RWPE1 (cell line): Measurements from ENCODE around the gene OR9K2.

Experiments
- CTCF ChIA-PET: fragments of 350-600 bp; sonication (Branson Sonifier 250); formaldehyde crosslinking; extraction: SDS; loops from one replicate; lab custom pipeline; 2021; lab: Yijun Ruan, JAX
- POLR2A ChIA-PET: fragments of 400-600 bp; formaldehyde crosslinking; extraction: SDS; loops from one replicate; lab custom pipeline; 2020; ENCODE audit warnings: antibody characterized with exemption; ENCODE audit not compliant: low non-redundant PET; lab: Yijun Ruan, JAX
- DNase-seq: peaks from one replicate; pipeline ENCODE4 v3.0.0; 2012; ENCODE audit warnings: low spot score
- H3K27ac ChIP-seq: fragments of 450-650 bp; 2 replicates; pipeline ENCODE4 v1.5.1; 2017
- CTCF ChIP-seq: fragments of 450-650 bp; conservative IDR thresholded peaks from 2 replicates; pipeline ENCODE4 v1.5.1; 2017; ENCODE audit warnings: low read depth, mild to moderate bottlenecking

OR9K2 gene

GRCh38 chr12:55126106-55126505, at the start of gene OR9K2:
Gene OR9K2 (plus strand): TSS chr12:55126406. CDS start chr12:55129835, 3,429 bp downstream.
- TF ChIP-seq CTCF: no peak
- no peak within 1 kb of the TSS for H3K27ac ChIP-seq
- ChIA-PET CTCF (interaction anchor here (0.6 kb wide), 1 partner anchor 19 kb away, joined by 3 read pairs; no protein-coding TSS in a partner anchor), POLR2A (no interaction called here)
- no peak for DNase-seq

- POLR2A ChIA-PET: no interaction called here
- H3K27ac ChIP-seq: no peak overlapping the region
- TF ChIP-seq CTCF: no peak
- CTCF ChIA-PET: interaction anchor here (0.6 kb wide), 1 partner anchor 59 kb away, joined by 3 read pairs; no protein-coding TSS in a partner anchor
- DNase-seq: no peak
These were observed 33.6 kb upstream of the OR9K2 start for GRCh38 chr12:55092579-55092978.

- no peak for TF ChIP-seq CTCF
- CTCF ChIA-PET: interaction anchor here (0.7 kb wide), 1 partner anchor 353 kb away, joined by 3 read pairs; no protein-coding TSS in a partner anchor
- H3K27ac ChIP-seq: no peak overlapping the region
- DNase-seq: no peak
- POLR2A ChIA-PET: no interaction called here
These were observed 13.8 kb upstream of the OR9K2 start for GRCh38 chr12:55112378-55112875.

- DNase-seq: no peak
- ChIA-PET POLR2A (no interaction called here), CTCF (no interaction called here)
- H3K27ac ChIP-seq: no peak overlapping the region
- TF ChIP-seq CTCF: no peak
These were observed 10.1 kb upstream of the OR9K2 start for GRCh38 chr12:55116152-55116551.

- no peak overlapping the region for H3K27ac ChIP-seq
- CTCF ChIA-PET: no interaction called here
- no peak for DNase-seq
- no peak for TF ChIP-seq CTCF
- POLR2A ChIA-PET: no interaction called here
These were observed 6.6 kb downstream of the OR9K2 start for GRCh38 chr12:55132816-55133215.

GRCh38 chr12:55142669-55143565, 16.7 kb downstream of the OR9K2 start:
- ChIA-PET POLR2A (no interaction called here), CTCF (interaction anchor here (0.6 to 1.0 kb wide), 4 partner anchors 136 to 434 kb away, joined by 3 to 4 read pairs (median 4); no protein-coding TSS in a partner anchor)
- H3K27ac ChIP-seq: no peak overlapping the region
- peak; percentile 16 for DNase-seq
- TF ChIP-seq CTCF: peak; percentile 83
